Epithelial cell of umbilical artery (primary cell): Measurements from ENCODE around the gene NCOA5. TPM values are rescaled to one million over a fixed set of nuclear protein-coding genes. Genes with fewer than 3 reads are reported as not detected.

ENCODE experiments used
- total RNA-seq: library from RNA; depleted of rRNA; stranded (reverse); fragments of >200 nt; gene quantifications from 2 replicates; pipeline ENCODE4 v1.2.3, GENCODE V29; 2014

Gene NCOA5
- 10.4 and 10.9 TPM in 2 replicates for total RNA-seq

GRCh38 chr20:46089417-46090388 lies at the start of gene NCOA5:
Gene NCOA5, minus strand, starts transcription at chr20:46089962. Its CDS starts 10,538 bp downstream, at chr20:46079424.

GRCh38 chr20:46117704-46118467 lies 28.1 kb upstream of the NCOA5 start, which contains the start of gene CD40:
Gene CD40, plus strand, starts transcription at chr20:46118314. Its CDS starts 30 bp downstream, at chr20:46118344.

DNA sequence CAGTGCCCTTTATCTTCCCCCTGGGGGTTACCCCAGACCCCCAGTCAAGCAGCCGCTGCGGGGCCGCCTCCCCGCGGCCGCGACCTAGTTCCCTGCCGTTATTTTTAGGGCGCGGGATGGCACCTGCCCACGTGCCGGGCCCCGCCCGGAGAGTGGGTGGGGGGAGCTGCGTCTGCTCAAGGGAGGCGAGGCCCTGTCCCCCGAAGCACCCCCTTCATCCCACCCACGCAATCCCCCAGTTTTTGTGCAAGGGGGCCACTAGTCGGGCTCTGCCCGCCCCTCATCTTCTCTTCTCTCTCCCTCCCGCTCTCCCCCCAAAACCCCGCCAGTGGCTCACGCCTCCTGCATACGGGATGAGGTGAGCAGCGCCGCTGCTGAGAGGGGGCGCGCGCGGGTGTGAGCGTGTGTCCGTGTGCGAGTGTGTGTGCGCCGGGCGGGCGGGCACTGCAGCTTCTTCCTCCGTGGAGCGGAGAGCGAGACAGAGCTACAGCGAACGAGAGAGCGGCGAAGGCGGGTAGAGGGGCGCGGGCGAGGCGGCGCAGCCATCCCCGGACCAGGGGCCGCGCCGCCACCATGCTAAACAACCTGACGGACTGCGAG lies 60.9 kb downstream of the NCOA5 start, which contains the start of gene SLC12A5:
TSS of gene SLC12A5 (plus strand) at position 444 of the 600 bp plus-strand sequence. CDS start at position 574, 130 bp downstream.

Other genes starting within 250 kb of the NCOA5 start
- gene ACOT8, start 232.6 kb downstream of the NCOA5 start, total RNA-seq: 31.5 and 33.6 TPM in 2 replicates
- 5.9 and 6.2 TPM in 2 replicates for gene ZSWIM3, start 232.3 kb downstream of the NCOA5 start, total RNA-seq
- gene ZSWIM1, start 208.7 kb downstream of the NCOA5 start, total RNA-seq: 2.0 and 3.2 TPM in 2 replicates
- gene SPATA25, start 202.3 kb downstream of the NCOA5 start, total RNA-seq: 0.61 and 0.97 TPM in 2 replicates
- gene NEURL2, start 198.8 kb downstream of the NCOA5 start, total RNA-seq: 2.6 TPM in 2 replicates
- gene CTSA, start 198.6 kb downstream of the NCOA5 start, total RNA-seq: 25.4 and 26.0 TPM in 2 replicates
- 10.6 and 13.6 TPM in 2 replicates for gene PLTP, start 177.8 kb downstream of the NCOA5 start, total RNA-seq
- 6.8 and 7.5 TPM in 2 replicates for gene PCIF1, start 155.3 kb downstream of the NCOA5 start, total RNA-seq
- 8.1 and 10.5 TPM in 2 replicates for gene ZNF335, start 117.8 kb downstream of the NCOA5 start, total RNA-seq
- gene MMP9, start 81.1 kb downstream of the NCOA5 start, total RNA-seq: not detected in 2 replicates
- gene SLC12A5, start 60.7 kb downstream of the NCOA5 start, total RNA-seq: under 0.01 and 0.32 TPM in 2 replicates
- gene CD40, start 28.4 kb upstream of the NCOA5 start, total RNA-seq: 17.3 and 17.5 TPM in 2 replicates
- gene CDH22, start 218.5 kb upstream of the NCOA5 start, total RNA-seq: not detected in 2 replicates